AG10803 (cell line): Measurements from ENCODE around the gene TOP2A.
"Not testable (repeated sequence)": the region's sequence is repeated elsewhere in the genome, so short reads cannot be mapped to it uniquely, and the experiment has no call there.

Experiments used
- DNase-seq: peaks from one replicate; pipeline ENCODE4 v3.0.0; 2010; ENCODE audit warnings: low read depth
- H3K4me3 ChIP-seq: 2 replicates; pipeline ENCODE4 v1.5.1; 2011; ENCODE audit warnings: mild to moderate bottlenecking, low read length, control low read depth
- CTCF ChIP-seq: conservative IDR thresholded peaks from 2 replicates; pipeline ENCODE4 v1.5.1; 2011; ENCODE audit warnings: mild to moderate bottlenecking, low read length, control low read depth, inconsistent platforms

The TOP2A gene

GRCh38 chr17:40425741-40426140, 8.0 kb upstream of the TOP2A start:
- no peak overlapping the region for H3K4me3 ChIP-seq
- no peak for TF ChIP-seq CTCF
- DNase-seq = no peak

GRCh38 chr17:40422990-40423633, 5.4 kb upstream of the TOP2A start:
- H3K4me3 ChIP-seq = no peak overlapping the region
- DNase-seq = no peak
- 0 out of 2 replicates have a peak, but pooled peaks have one; percentile 2 for TF ChIP-seq CTCF

- DNase-seq = no peak
- no peak overlapping the region for H3K4me3 ChIP-seq
- TF ChIP-seq CTCF = no peak
Observed at GRCh38 chr17:40419559-40420331, 2.0 kb upstream of the TOP2A start.

- DNase-seq = no peak
- H3K4me3 ChIP-seq = peak overlapping the region; percentile 65
- TF ChIP-seq CTCF = no peak
Observed at GRCh38 chr17:40418428-40418706, 671 bp upstream of the TOP2A start.

- no peak for DNase-seq
- 0 out of 2 replicates have a peak, but pooled peaks have one; percentile 8 for TF ChIP-seq CTCF
- H3K4me3 ChIP-seq = peak overlapping the region; percentile 86
Observed at GRCh38 chr17:40417258-40417608, 463 bp downstream of the TOP2A start.

GRCh38 chr17:40416671-40417070, 1.0 kb downstream of the TOP2A start:
- no peak for DNase-seq
- peak overlapping the region; percentile 86 for H3K4me3 ChIP-seq
- TF ChIP-seq CTCF = no peak

GRCh38 chr17:40415390-40415789, 2.3 kb downstream of the TOP2A start:
- peak overlapping the region; percentile 34 for H3K4me3 ChIP-seq
- TF ChIP-seq CTCF = peak; percentile 76
- peak; percentile 58 for DNase-seq

- DNase-seq, H3K4me3 ChIP-seq: not testable (repeated sequence)
Observed at GRCh38 chr17:40414312-40414711, 3.4 kb downstream of the TOP2A start.
